Kidney (tissue), 14 donors: Measurements from ENCODE around the gene NFATC2. TPM values are rescaled to one million over a fixed set of nuclear protein-coding genes. Genes with fewer than 3 reads are reported as not detected.
"Not testable (repeated sequence)": the region's sequence is repeated elsewhere in the genome, so short reads cannot be mapped to it uniquely, and the experiment has no call there.

Source experiments
- DNase-seq, 5 donors: peaks; one replicate each; pipeline ENCODE4 v3.0.0-alpha.2; 2013 to 2020
- FAIRE-seq: peaks from 2 replicates; lab custom pipeline; 2012; peaks lifted over from hg19 to GRCh38; lab: Jason Lieb, UNC
- H3K27ac ChIP-seq, 2 donors: one replicate each; pipeline ENCODE4 v1.7.0; 2013; ENCODE audit warnings: low read depth in 2 of 2, low read length in 2 of 2, inconsistent platforms in 1 of 2
- H3K27me3 ChIP-seq: one replicate; pipeline ENCODE4 v1.7.1; 2013; ENCODE audit warnings: low read length, inconsistent platforms; ENCODE audit not compliant: control insufficient read depth, insufficient read depth
- H3K36me3 ChIP-seq, 3 donors: one replicate each; pipeline versions ENCODE4 v1.7.0 to v1.7.1; 2013; ENCODE audit warnings: low read length in 3 of 3, control low read depth in 1 of 3, inconsistent platforms in 1 of 3; ENCODE audit not compliant: insufficient read depth in 3 of 3, control insufficient read depth in 2 of 3
- H3K4me1 ChIP-seq, 3 donors: one replicate each; pipeline versions ENCODE4 v1.7.0 to v1.7.1; 2013; ENCODE audit warnings: low read length in 3 of 3, inconsistent platforms in 1 of 3, low read depth in 1 of 3; ENCODE audit not compliant: control insufficient read depth in 2 of 3, insufficient read depth in 2 of 3
- H3K4me3 ChIP-seq, 3 donors: one replicate each; pipeline versions ENCODE4 v1.7.0 to v1.8.1; 2013; ENCODE audit warnings: low read length in 3 of 3, control low read depth in 1 of 3, inconsistent platforms in 1 of 3
- H3K9ac ChIP-seq, 3 donors: one replicate each; pipeline versions ENCODE4 v1.7.0 to v1.7.1; 2013; ENCODE audit warnings: low read length in 3 of 3, control low read depth in 1 of 3, inconsistent platforms in 1 of 3
- H3K9me3 ChIP-seq, 3 donors: one replicate each; pipeline versions ENCODE4 v1.7.0 to v1.7.1; 2013; ENCODE audit warnings: low read length in 3 of 3, control low read depth in 1 of 3, inconsistent platforms in 1 of 3; ENCODE audit not compliant: control insufficient read depth in 2 of 3, insufficient read depth in 1 of 3
- CTCF ChIP-seq: IDR thresholded peaks from 3 replicates; pipeline ENCODE4 v1.5.1; 2012; ENCODE audit warnings: mild to moderate bottlenecking, moderate library complexity, borderline replicate concordance; ENCODE audit not compliant: insufficient read depth; ENCODE audit errors: extremely low read depth
- intact Hi-C: fragments of 100-400 bp; cut with DNase I; formaldehyde crosslinking; loops from one replicate; pipeline ENCODE4 v1.11.1; 2022
- polyA plus RNA-seq: library from polyadenylated mRNA; stranded (reverse); fragments of 350-450 nt; fragmentation: Illumina TruSeq; extraction: RNeasy Lipid Tissue Mini Kit (QIAGEN cat#74804); gene quantifications from one replicate; pipeline ENCODE4 v1.2.3, GENCODE V29; 2014; ENCODE audit warnings: low read depth, low replicate concordance; ENCODE audit not compliant: insufficient read depth
- total RNA-seq: library from RNA; stranded (reverse); fragmentation: NEBNext Ultra II Directional; extraction: Animal tissue kit (Norgen Biotek cat#: 25700); gene quantifications from one replicate; pipeline ENCODE4 v1.2.1, GENCODE V29; 2021
- donor health status: control.
- donor health status: control.
- donor health status: control.
- donor health status: control.
- donor health status: control.
- donor health status: DM: yes; HTN: yes; CAD: no.
- donor health status: Normal renal cell carcinoma (clear cell type).

NFATC2 gene
- total and polyA plus RNA-seq, 2 donors from 2014 or later: 0.73 to 10.5 TPM

DNA sequence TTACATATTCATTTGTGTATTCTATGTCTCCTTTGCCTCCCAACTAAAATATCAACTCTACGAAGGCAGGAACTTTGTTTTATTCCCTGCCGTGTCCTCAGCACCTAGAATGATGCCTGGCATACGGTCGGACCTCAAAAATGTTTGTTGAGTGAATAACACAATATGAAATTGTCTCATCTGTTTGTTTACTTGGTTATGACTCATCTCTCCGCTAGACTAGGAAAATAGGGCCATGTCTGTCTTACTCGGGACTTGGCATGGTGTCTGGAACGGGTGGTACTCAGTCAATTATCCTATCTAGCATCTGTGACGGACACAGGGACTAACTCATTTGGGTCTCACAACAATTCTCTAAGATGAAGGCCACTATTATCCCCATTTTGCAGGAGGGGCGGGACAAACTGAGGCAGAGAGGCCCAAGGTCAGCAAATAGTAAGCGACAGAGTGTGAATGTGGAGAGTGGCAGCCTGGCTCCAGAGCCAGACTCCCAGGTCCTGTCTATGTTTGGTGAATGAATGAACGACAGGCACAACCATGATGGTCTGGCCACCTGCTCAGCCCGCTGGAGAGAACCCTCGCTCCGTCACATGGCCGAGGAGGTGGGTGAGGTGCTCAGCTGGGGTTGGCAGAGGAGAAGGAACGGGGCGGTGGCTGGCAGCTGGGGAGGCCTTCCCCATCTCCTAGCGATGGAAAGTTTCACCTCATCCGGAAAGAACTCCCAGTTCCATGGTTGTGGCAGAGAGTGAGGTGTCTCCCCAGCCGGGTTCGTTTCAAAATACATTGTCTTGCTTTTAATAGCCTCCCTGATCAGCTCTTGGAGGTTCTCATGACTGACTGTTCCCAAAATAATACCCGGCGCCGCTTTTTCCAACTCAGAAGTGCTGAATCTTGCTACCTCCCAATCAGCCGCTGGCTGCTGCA is 27.6 kb upstream of the NFATC2 start:
- no peaks in the 10 kb centered on the region for H3K9me3 ChIP-seq
- DNase-seq: no peak
- H3K9ac ChIP-seq: no peak overlapping the region
- H3K36me3 ChIP-seq: no peaks in the 10 kb centered on the region
- H3K27me3 ChIP-seq: no peaks in the 10 kb centered on the region
- intact Hi-C loops: no loop called here
- H3K4me3 ChIP-seq: no peak overlapping the region
- TF ChIP-seq CTCF: no peak
- no peak for FAIRE-seq
- no peaks in the 10 kb centered on the region for H3K4me1 ChIP-seq
- H3K27ac ChIP-seq: no peak overlapping the region

- H3K9me3 ChIP-seq, FAIRE-seq, H3K36me3 ChIP-seq, H3K27ac ChIP-seq, H3K4me3 ChIP-seq, DNase-seq, H3K4me1 ChIP-seq, intact Hi-C loops, H3K27me3 ChIP-seq, H3K9ac ChIP-seq: not testable (repeated sequence)
Measured at GRCh38 chr20:51568533-51568932, 26.0 kb upstream of the NFATC2 start.

GRCh38 chr20:51567622-51568021 is 25.1 kb upstream of the NFATC2 start:
- no peak for TF ChIP-seq CTCF
- H3K4me3 ChIP-seq: no peak overlapping the region
- intact Hi-C loops: no loop called here
- no peaks in the 10 kb centered on the region for H3K9me3 ChIP-seq
- FAIRE-seq: no peak
- H3K36me3 ChIP-seq: no peaks in the 10 kb centered on the region
- no peak overlapping the region for H3K27ac ChIP-seq
- DNase-seq: no peak
- H3K4me1 ChIP-seq: peaks cover 0 to 2% (median 0%) of the 10 kb centered on the region in 3 donors
- no peaks in the 10 kb centered on the region for H3K27me3 ChIP-seq
- H3K9ac ChIP-seq: no peak overlapping the region

- Histone ChIP-seq H3K9ac (no peak overlapping the region), H3K9me3 (no peaks in the 10 kb centered on the region), H3K4me3 (no peak overlapping the region), H3K27me3 (peaks cover 2% of the 10 kb centered on the region), H3K36me3 (no peaks in the 10 kb centered on the region), H3K4me1 (peaks cover 0 to 11% (median 4%) of the 10 kb centered on the region in 3 donors), H3K27ac (no peak overlapping the region)
- no peak for TF ChIP-seq CTCF
- FAIRE-seq (no peak), DNase-seq (no peak)
- intact Hi-C loops: no loop called here
Measured at GRCh38 chr20:51566594-51566993, 24.1 kb upstream of the NFATC2 start.
